HepG2 (cell line): ENCODE data around the gene IDH3G. TPM values are rescaled to one million over a fixed set of nuclear protein-coding genes. Genes with fewer than 3 reads are reported as not detected.

Source experiments
- EP300 ChIP-seq, 3 experiments: sonication (generic) in 1 of 3; formaldehyde crosslinking in 1 of 3; IDR thresholded peaks; 2 replicates each; pipeline versions ENCODE4 v1.5.1 to v1.6.1; 2011 to 2020; ENCODE audit warnings: low read depth in 2 of 3, low read length in 2 of 3, borderline replicate concordance in 1 of 3, improper control_type of control experiment in 1 of 3, mild to moderate bottlenecking in 1 of 3, missing genetic modification reagents in 1 of 3, moderate library complexity in 1 of 3
- GTF2F1 ChIP-seq: fragments of 150-350 bp; IDR thresholded peaks from 2 replicates; pipeline ENCODE4 v1.6.1; 2014; ENCODE audit warnings: low read length
- KDM2A ChIP-seq: sonication (generic); formaldehyde crosslinking; IDR thresholded peaks from 2 replicates; pipeline ENCODE4 v1.4.0; 2020; ENCODE audit warnings: low read depth, missing genetic modification reagents, borderline replicate concordance
- KDM4B ChIP-seq: sonication (generic); formaldehyde crosslinking; IDR thresholded peaks from 2 replicates; pipeline ENCODE4 v1.4.0; 2020; ENCODE audit warnings: missing genetic modification reagents
- MYPOP ChIP-seq: sonication (generic); formaldehyde crosslinking; IDR thresholded peaks from 2 replicates; pipeline ENCODE4 v1.8.1; 2023; ENCODE audit warnings: mild to moderate bottlenecking, moderate library complexity, missing genetic modification reagents
- PRDM15 ChIP-seq: sonication (generic); formaldehyde crosslinking; IDR thresholded peaks from 2 replicates; pipeline ENCODE4 v1.4.0; 2020; ENCODE audit warnings: missing genetic modification reagents
- SMARCC2 ChIP-seq: fragments of 450-650 bp; IDR thresholded peaks from 2 replicates; pipeline ENCODE4 v1.6.1; 2017; ENCODE audit warnings: antibody characterized with exemption, mild to moderate bottlenecking
- SRSF1 ChIP-seq: fragments of 200-400 bp; formaldehyde crosslinking; optimal IDR thresholded peaks from 2 replicates; pipeline ENCODE3; 2017; ENCODE audit warnings: mild to moderate bottlenecking, low read depth, low read length, moderate library complexity
- ZFP36L2 ChIP-seq: sonication (generic); formaldehyde crosslinking; IDR thresholded peaks from 2 replicates; pipeline ENCODE4 v1.4.0; 2020; ENCODE audit warnings: missing genetic modification reagents
- ZNF121 ChIP-seq: sonication (generic); formaldehyde crosslinking; IDR thresholded peaks from 2 replicates; pipeline ENCODE4 v1.5.0; 2020; ENCODE audit warnings: mild to moderate bottlenecking, missing genetic modification reagents
- ZNF264 ChIP-seq: sonication (generic); formaldehyde crosslinking; IDR thresholded peaks from 2 replicates; pipeline ENCODE4 v1.4.0; 2020; ENCODE audit warnings: missing genetic modification reagents
- ZNF317 ChIP-seq: sonication (generic); formaldehyde crosslinking; IDR thresholded peaks from 2 replicates; pipeline ENCODE4 v1.5.0; 2020; ENCODE audit warnings: mild to moderate bottlenecking, missing genetic modification reagents
- ZNF44 ChIP-seq: sonication (generic); formaldehyde crosslinking; IDR thresholded peaks from 2 replicates; pipeline ENCODE4 v1.5.1; 2020; ENCODE audit warnings: mild to moderate bottlenecking, missing genetic modification reagents
- ZNF749 ChIP-seq: sonication (generic); formaldehyde crosslinking; IDR thresholded peaks from 2 replicates; pipeline ENCODE4 v1.8.0; 2022; ENCODE audit warnings: mild to moderate bottlenecking, missing genetic modification reagents, moderate library complexity, borderline replicate concordance
- polyA plus RNA-seq, 8 experiments: library from polyadenylated mRNA; depleted of rRNA in 3 of 8; stranded (reverse) in 7 of 8; unstranded in 1 of 8; fragments of >200 nt; fragmentation: Illumina TruSeq in 4 of 8; extraction: Trizol in 4 of 8; gene quantifications; 2 replicates each; pipeline versions ENCODE4 v1.2.1 to v1.2.3, GENCODE V29; 2011 to 2016; ENCODE audit warnings: low read depth in 4 of 8, missing spikeins in 1 of 8, mixed read lengths in 1 of 8; ENCODE audit not compliant: insufficient read depth in 1 of 8
- total RNA-seq, 5 experiments: library from RNA; depleted of rRNA; stranded (reverse); fragments of >200 nt; fragmentation: Illumina TruSeq; extraction: Trizol; gene quantifications; 2 replicates each; pipeline ENCODE4 v1.2.3, GENCODE V29; 2016; ENCODE audit warnings: low read depth in 1 of 5
- TF ChIP-seq, protein P1 (sequence below): sonication (generic); formaldehyde crosslinking; IDR thresholded peaks from 2 replicates; pipeline ENCODE4 v1.4.0; 2020; ENCODE audit warnings: mild to moderate bottlenecking, missing genetic modification reagents
- TF ChIP-seq, protein P2 (sequence below): sonication (generic); formaldehyde crosslinking; IDR thresholded peaks from 2 replicates; pipeline ENCODE4 v1.5.1; 2020; ENCODE audit warnings: mild to moderate bottlenecking, moderate library complexity, missing genetic modification reagents
- TF ChIP-seq, protein P3 (sequence below): sonication (generic); formaldehyde crosslinking; IDR thresholded peaks from 2 replicates; pipeline ENCODE4 v1.8.1; 2023; ENCODE audit warnings: mild to moderate bottlenecking, missing genetic modification reagents

Gene IDH3G
- total and polyA plus RNA-seq, 2 of the 13 experiments (the other 11 are each of a cell fraction or from before 2014, with no cell fraction given) = 18.7 to 35.5 TPM

GRCh38 chrX:153794018-153794896 is at the start of gene IDH3G, which contains the start of gene SSR4 (continued):
- TF ChIP-seq ZNF317 (no peak), ZNF44 (CRISPR knock-in tag) (0 out of 2 replicates have a peak, but pooled peaks have one; percentile 46), KDM4B (no peak), ZNF264 (no peak), ZFP36L2 (CRISPR knock-in tag) (no peak), SMARCC2 (no peak), EP300 (IDR thresholded peaks at IDR 0.05; ENCODE audit: low read depth in 2 of 2, low read length in 2 of 2) (no peak), EP300 (CRISPR knock-in tag; IDR thresholded peaks at IDR 0.05; ENCODE audit: borderline replicate concordance) (no peak), ZNF749 (CRISPR knock-in tag) (0 out of 2 replicates have a peak, but pooled peaks have one; percentile 47), KDM2A (CRISPR knock-in tag) (peak; percentile 41; the same call in 1 of the 2 replicates), MYPOP (0 out of 2 replicates have a peak, but pooled peaks have one; percentile 55), GTF2F1 (no peak), PRDM15 (CRISPR knock-in tag) (no peak), SRSF1 (peak; percentile 56), ZNF121 (CRISPR knock-in tag) (no peak)
- TF ChIP-seq, protein P1, sequence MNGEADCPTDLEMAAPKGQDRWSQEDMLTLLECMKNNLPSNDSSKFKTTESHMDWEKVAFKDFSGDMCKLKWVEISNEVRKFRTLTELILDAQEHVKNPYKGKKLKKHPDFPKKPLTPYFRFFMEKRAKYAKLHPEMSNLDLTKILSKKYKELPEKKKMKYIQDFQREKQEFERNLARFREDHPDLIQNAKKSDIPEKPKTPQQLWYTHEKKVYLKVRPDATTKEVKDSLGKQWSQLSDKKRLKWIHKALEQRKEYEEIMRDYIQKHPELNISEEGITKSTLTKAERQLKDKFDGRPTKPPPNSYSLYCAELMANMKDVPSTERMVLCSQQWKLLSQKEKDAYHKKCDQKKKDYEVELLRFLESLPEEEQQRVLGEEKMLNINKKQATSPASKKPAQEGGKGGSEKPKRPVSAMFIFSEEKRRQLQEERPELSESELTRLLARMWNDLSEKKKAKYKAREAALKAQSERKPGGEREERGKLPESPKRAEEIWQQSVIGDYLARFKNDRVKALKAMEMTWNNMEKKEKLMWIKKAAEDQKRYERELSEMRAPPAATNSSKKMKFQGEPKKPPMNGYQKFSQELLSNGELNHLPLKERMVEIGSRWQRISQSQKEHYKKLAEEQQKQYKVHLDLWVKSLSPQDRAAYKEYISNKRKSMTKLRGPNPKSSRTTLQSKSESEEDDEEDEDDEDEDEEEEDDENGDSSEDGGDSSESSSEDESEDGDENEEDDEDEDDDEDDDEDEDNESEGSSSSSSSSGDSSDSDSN (CRISPR knock-in tag) = peak; percentile 61; the same call in 1 of the 2 replicates
- TF ChIP-seq, protein P2, sequence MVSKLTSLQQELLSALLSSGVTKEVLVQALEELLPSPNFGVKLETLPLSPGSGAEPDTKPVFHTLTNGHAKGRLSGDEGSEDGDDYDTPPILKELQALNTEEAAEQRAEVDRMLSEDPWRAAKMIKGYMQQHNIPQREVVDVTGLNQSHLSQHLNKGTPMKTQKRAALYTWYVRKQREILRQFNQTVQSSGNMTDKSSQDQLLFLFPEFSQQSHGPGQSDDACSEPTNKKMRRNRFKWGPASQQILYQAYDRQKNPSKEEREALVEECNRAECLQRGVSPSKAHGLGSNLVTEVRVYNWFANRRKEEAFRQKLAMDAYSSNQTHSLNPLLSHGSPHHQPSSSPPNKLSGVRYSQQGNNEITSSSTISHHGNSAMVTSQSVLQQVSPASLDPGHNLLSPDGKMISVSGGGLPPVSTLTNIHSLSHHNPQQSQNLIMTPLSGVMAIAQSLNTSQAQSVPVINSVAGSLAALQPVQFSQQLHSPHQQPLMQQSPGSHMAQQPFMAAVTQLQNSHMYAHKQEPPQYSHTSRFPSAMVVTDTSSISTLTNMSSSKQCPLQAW (CRISPR knock-in tag) = 0 out of 2 replicates have a peak, but pooled peaks have one; percentile 33
- TF ChIP-seq, protein P3, sequence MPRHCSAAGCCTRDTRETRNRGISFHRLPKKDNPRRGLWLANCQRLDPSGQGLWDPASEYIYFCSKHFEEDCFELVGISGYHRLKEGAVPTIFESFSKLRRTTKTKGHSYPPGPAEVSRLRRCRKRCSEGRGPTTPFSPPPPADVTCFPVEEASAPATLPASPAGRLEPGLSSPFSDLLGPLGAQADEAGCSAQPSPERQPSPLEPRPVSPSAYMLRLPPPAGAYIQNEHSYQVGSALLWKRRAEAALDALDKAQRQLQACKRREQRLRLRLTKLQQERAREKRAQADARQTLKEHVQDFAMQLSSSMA = no peak
